ENCODE data around the gene ADAMTS2.

DNA sequence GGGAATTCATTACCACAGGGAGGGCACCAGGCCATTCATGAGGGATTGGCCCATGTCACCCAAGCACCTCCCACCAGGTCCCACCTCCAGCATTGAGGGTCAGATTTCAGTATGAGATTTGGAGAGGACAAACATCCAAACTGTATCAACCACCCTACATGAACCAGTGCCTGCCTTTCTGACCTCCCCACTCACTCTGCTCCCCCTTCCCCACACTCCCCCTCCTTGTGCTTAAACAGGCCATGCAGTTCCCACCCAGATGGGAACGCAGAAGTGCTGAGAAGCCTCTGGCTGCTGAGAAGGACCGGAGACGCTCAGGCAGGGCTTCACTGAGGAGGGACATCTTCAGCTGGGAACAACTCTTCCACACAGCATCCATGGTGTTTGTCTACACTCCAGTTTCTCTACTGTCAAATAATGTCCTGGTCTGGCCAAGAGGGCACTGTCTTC, 30.0 kb upstream of the ADAMTS2 start:
- TF ChIP-seq EP300 (IDR thresholded peaks at IDR 0.05; ENCODE audit: low read depth), result no peak
- TF ChIP-seq POLR2A (IDR thresholded peaks at IDR 0.05), result no peak
- TF ChIP-seq, protein P1, sequence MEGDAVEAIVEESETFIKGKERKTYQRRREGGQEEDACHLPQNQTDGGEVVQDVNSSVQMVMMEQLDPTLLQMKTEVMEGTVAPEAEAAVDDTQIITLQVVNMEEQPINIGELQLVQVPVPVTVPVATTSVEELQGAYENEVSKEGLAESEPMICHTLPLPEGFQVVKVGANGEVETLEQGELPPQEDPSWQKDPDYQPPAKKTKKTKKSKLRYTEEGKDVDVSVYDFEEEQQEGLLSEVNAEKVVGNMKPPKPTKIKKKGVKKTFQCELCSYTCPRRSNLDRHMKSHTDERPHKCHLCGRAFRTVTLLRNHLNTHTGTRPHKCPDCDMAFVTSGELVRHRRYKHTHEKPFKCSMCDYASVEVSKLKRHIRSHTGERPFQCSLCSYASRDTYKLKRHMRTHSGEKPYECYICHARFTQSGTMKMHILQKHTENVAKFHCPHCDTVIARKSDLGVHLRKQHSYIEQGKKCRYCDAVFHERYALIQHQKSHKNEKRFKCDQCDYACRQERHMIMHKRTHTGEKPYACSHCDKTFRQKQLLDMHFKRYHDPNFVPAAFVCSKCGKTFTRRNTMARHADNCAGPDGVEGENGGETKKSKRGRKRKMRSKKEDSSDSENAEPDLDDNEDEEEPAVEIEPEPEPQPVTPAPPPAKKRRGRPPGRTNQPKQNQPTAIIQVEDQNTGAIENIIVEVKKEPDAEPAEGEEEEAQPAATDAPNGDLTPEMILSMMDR (IDR thresholded peaks at IDR 0.05), result no peak
- TF ChIP-seq POLR2AphosphoS5 (IDR thresholded peaks at IDR 0.05), result no peak

Measured in transverse colon (tissue), 4 donors.